GM21529 (cell line): ENCODE results near the gene PCAT7.

Source experiments
- ATAC-seq: cut with Tn5 transposase; IDR thresholded peaks from one replicate; pipeline ENCODE4 v1.9.1; 2021; ENCODE audit not compliant: unreplicated experiment

Gene PCAT7

DNA sequence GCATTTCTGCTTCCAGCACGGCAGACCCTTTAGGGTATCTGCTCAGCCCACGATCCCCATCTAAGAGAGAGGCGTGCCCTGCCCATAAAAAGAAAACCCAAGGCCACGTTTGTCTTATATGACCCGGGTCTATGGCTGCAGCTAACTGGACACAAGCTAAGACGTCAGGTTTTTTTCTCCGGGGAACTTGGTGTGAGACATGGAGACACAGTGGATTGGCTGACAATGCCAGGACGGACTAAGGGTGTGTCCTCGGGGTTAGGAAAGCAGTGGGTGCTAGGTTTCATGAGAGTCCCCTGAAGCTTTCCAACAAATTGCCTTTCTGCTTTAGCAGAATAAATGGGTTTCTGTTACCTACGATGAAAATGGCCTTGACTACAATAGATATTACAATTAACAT, 45.8 kb downstream of the PCAT7 start:
- no peak for ATAC-seq

DNA sequence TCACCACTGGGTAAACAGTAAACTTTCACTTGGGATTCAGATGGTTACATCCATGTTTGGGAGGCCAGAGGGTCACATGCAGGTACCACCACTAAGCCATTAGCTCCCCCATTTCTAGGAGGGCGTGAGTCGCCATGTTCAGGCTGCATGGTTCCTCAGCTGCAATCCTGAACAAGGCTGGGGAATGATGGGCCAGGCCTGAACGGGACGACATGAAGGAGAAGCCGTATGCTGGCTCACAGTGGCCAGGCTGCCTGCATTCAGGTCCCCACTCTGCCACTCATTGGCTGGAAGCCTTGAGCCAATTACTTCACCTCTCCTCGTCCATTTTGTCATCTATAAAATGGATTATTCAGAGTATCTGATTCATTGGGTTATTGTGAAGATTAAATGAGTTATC, 47.8 kb downstream of the PCAT7 start:
- no peak for ATAC-seq

DNA sequence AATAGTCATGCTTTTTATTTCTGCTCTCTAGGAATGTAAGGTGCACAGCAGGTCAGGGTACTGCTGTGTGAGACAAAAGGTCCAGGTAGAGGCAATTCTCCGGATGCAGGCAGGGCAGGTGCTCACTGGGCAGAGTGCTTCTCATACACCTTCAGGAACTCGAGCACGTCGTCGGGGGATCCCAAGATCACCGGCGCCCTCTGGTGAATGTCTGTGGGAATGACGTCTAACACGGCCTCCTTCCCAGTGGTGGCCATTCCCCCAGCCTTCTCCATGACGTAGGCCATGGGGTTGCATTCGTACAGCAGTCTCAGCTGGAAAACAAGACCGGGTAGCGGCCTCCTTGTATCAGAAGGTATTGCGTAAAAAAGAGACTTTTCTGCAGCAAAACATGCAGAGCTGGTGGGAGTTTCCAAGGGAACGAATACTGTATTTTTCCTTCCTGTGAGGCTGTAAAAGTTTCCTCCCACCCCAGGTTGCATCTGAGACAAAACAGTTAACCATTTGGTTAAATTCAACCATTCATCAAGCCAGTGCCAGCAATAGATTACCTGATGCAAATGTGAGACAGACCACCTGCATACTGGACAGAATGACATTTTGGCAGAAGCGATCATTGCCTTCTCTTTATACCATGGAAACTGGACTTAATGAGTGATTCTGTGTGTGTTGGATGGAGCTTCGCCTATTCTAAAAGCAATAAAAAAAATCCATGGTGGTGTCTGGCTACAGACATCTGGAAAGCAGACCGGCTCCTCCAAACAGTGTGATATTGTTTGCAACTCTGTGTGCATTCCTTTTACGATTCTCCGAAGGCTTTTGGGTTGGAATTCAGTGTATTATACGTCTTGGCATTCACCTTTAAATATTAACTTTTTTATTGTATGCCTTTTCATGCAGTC, 48.6 kb downstream of the PCAT7 start:
- ATAC-seq: peak; percentile 74

DNA sequence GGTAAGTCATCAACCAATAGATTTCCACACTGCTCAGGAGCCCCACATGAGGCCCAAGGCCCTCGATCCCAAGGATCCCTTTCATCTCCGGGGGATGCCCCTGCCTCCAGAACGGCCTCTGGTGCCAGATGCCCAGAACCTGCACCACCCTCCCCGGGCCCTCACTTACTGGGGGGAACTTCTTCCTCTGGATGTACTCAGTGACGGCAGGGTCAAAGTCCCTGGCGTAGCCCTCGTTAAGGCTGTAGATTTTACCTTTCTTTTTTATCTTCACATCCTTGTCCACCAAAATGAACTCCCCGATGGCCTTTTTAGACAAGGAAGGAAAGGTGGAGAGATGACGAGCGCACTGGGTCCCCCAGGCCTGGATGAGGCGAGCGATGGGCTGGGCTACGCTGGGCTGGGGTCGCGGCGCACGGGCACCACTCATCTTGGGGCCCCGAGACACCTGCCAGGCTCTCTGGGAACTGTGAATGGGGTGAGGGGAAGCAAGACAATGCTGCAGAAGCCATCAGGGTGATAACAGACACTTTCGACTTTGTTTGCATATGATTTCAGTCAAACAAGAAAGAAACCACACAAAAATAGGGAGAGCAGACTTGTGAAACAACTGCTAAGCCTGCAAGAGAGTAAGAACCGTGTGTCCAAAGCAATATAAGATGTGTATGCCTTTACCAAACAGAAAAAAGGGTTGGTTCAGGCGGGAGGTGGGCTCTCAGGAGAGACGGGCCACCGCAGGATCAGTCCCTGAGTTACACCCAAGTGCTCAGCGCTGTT, 52.0 kb downstream of the PCAT7 start:
- no peak for ATAC-seq

DNA sequence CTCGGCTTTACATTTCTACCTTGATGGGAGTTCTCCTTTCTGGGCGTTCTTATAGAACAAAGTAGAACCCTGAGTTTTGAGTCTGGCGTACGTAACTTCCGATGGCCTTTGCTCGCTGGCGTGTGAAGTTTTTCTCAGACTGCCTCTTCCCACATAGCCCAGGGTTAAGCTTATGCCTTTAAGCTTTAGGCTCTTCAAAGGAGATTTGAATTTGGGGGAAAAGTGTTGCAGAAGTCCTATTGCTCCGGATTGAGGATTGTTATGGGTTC, 52.5 kb downstream of the PCAT7 start:
- ATAC-seq: no peak

DNA sequence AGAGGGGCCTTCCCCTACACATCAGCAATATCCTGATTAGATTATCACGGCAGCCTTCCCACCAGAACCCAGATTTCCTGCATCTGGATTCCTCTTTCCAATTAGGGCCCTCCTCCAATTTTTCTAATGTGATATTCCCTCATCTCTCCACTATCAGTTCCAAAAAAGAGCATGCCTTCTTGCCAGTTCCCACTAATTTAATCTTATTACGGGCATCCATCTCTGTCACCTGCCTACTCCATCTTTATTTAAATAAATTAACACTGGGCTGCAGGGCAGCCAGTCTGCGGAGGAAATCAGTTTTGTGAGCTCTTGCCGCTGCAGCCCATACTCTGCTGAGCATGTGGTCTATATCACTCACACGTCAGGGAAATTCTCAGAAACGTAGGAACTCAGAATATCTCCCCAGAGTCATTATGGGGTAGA, 55.3 kb downstream of the PCAT7 start:
- ATAC-seq: no peak

DNA sequence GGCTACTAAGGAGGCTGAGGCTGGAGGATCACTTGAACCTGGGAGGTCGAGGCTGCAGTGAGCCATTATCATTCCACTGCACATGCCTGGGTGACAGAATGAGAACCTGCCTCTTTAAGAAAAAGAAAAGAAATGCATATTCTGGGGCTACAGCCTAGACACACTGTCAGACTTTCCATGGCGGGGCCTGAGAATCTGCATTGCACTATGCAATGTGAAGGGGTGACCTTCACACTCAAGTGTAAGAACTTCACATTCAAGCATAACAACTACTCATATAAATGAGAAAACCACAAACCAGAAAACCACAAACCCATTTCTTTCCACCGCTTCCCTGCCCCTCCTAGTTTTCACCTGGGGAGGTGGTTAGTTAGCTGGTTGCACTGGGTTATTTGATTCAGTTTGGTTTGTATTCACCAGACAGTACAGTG, 56.8 kb downstream of the PCAT7 start:
- ATAC-seq: no peak

DNA sequence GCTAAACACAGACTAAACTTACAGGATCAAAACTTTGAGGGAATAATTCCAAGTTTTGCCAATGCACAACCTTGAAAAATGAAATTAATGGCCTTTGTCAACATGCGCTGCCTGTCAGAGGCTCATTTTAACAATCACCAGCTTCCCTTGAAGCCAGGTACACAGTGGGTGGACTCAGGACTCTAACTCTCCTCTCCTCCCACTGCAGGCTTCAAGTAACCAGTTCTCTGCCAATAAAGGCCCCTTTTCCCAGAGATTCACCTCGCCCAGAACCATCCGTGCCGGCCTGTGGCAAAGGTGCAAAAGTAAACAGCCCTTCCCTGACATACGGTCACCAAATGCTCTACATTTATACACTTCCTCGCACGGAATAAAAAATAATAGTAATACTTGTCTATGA, 57.2 kb downstream of the PCAT7 start:
- no peak for ATAC-seq

DNA sequence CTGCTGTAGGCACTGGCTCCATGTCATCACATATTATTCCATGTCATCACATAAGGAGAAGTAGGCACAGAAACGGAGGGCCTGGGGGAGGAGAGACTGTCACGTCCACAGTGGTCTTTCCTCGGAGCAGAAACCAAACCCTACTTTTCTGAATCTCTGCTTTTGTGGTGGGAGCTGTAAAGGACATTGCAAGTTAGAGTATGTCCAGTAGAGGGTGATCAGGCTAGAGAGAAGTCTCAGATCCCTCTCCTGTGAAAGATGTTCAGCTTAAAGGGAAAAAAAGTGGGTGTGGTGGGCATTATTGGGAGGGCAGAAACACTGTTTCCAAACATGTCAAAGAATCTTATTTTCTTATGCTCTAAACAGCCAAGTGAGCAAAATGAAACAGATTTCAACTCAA, 58.1 kb downstream of the PCAT7 start:
- no peak for ATAC-seq

DNA sequence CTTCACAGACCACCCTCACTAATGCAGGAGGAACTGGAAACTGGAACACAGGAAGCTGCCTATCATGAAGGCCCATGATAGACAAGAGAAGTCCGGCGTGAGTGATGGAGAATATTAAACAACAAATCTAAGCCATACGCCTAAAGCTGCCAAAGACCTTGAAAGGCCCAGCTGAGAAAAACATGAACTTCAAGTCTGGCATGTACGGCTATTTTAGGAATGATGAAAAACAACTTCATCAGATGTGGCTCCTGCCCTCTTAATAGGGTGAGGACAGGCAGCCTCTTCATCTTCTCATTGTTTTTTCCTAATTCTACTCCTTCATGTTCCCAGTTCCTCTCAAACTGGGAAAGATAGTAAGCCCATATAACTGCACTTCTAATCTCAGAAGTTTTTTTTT, 64.1 kb downstream of the PCAT7 start:
- ATAC-seq: no peak
